Neural cell (in vitro differentiated cells): ENCODE data around the gene DALRD3. TPM values are rescaled to one million over a fixed set of nuclear protein-coding genes. Genes with fewer than 3 reads are reported as not detected.

Source experiments
- H2AFZ ChIP-seq: fragments of 200-600, 300-800 bp; sonication (generic), shearing (Covaris generic); 2 replicates; pipeline ENCODE4 v1.6.0; 2014; ENCODE audit warnings: low read depth, mild to moderate bottlenecking, antibody characterized with exemption, low read length, moderate library complexity
- H3F3A ChIP-seq: fragments of 200-600 bp; shearing (Covaris generic); 2 replicates; pipeline ENCODE4 v1.6.1; 2016; ENCODE audit warnings: mild to moderate bottlenecking, moderate library complexity, mixed read lengths, antibody characterized with exemption, low read length; ENCODE audit not compliant: insufficient read depth, poor library complexity, severe bottlenecking
- H3K27ac ChIP-seq: fragments of 200-600, 300-800 bp; sonication (generic), shearing (Covaris generic); 2 replicates; pipeline ENCODE4 v1.5.1; 2014; ENCODE audit warnings: mild to moderate bottlenecking, low read length, moderate library complexity
- H3K27me3 ChIP-seq: fragments of 300-800, 200-600 bp; sonication (generic), shearing (Covaris generic); 2 replicates; pipeline ENCODE4 v1.6.0; 2014; ENCODE audit warnings: mild to moderate bottlenecking, low read depth, low read length, moderate library complexity; ENCODE audit not compliant: insufficient read depth
- H3K36me3 ChIP-seq: fragments of 300-800, 200-600 bp; sonication (generic), shearing (Covaris generic); 2 replicates; pipeline ENCODE4 v1.5.1; 2014; ENCODE audit warnings: mild to moderate bottlenecking, antibody characterized with exemption, low read length, moderate library complexity; ENCODE audit not compliant: insufficient read depth
- H3K4me2 ChIP-seq: fragments of 300-800, 200-600 bp; sonication (generic), shearing (Covaris generic); 2 replicates; pipeline ENCODE4 v1.6.0; 2014; ENCODE audit warnings: mild to moderate bottlenecking, low read length
- H3K4me3 ChIP-seq: fragments of 300-800, 200-600 bp; sonication (generic), shearing (Covaris generic); 2 replicates; pipeline ENCODE4 v1.5.1; 2014; ENCODE audit warnings: mild to moderate bottlenecking, low read length, moderate library complexity
- H3K79me2 ChIP-seq: fragments of 200-600 bp; shearing (Covaris generic); replicated peaks from 2 replicates; pipeline ENCODE4 v1.6.0; 2014; ENCODE audit warnings: mild to moderate bottlenecking, low read length, moderate library complexity; ENCODE audit not compliant: insufficient read depth
- H3K9ac ChIP-seq: fragments of 300-800, 200-600 bp; sonication (generic), shearing (Covaris generic); 2 replicates; pipeline ENCODE4 v1.6.1; 2016; ENCODE audit warnings: mild to moderate bottlenecking, low read length, mixed read lengths
- H3K9me2 ChIP-seq: fragments of 200-600 bp; shearing (Covaris generic); 2 replicates; pipeline ENCODE4 v1.6.1; 2016; ENCODE audit warnings: mild to moderate bottlenecking, low read length, mixed read lengths; ENCODE audit not compliant: insufficient read depth
- H3K9me3 ChIP-seq: fragments of 200-600, 300-800 bp; sonication (generic), shearing (Covaris generic); 2 replicates; pipeline ENCODE4 v1.6.1; 2016; ENCODE audit warnings: mild to moderate bottlenecking, mixed run types, low read length, moderate library complexity, mixed read lengths
- H4K20me1 ChIP-seq: fragments of 200-600 bp; shearing (Covaris generic); 2 replicates; pipeline ENCODE4 v1.6.1; 2016; ENCODE audit warnings: mild to moderate bottlenecking, mixed run types; ENCODE audit not compliant: insufficient read depth
- CTCF ChIP-seq: fragments of 450-650 bp; IDR thresholded peaks from 2 replicates; pipeline ENCODE4 v1.5.1; 2014; ENCODE audit warnings: antibody characterized with exemption, mild to moderate bottlenecking, moderate library complexity; ENCODE audit not compliant: poor library complexity, severe bottlenecking
- EP300 ChIP-seq: fragments of 450-650 bp; conservative IDR thresholded peaks from 2 replicates; pipeline ENCODE4 v1.6.1; 2014; ENCODE audit warnings: antibody characterized with exemption, mild to moderate bottlenecking, moderate library complexity; ENCODE audit not compliant: poor library complexity, severe bottlenecking
- EZH2 ChIP-seq: fragments of 200-600, 300-800 bp; shearing (Covaris generic), sonication (generic); IDR thresholded peaks from 2 replicates; pipeline ENCODE4 v1.6.1; 2014; ENCODE audit warnings: antibody characterized with exemption, low read length, borderline replicate concordance, mild to moderate bottlenecking; ENCODE audit not compliant: insufficient read depth, poor library complexity, severe bottlenecking
- MXI1 ChIP-seq: fragments of 450-650 bp; conservative IDR thresholded peaks from 2 replicates; pipeline ENCODE4 v1.6.1; 2014; ENCODE audit warnings: antibody characterized with exemption, mild to moderate bottlenecking; ENCODE audit not compliant: poor library complexity, severe bottlenecking
- POLR2AphosphoS5 ChIP-seq: IDR thresholded peaks from 2 replicates; pipeline ENCODE4 v1.6.1; 2012
- RAD21 ChIP-seq: fragments of 450-650 bp; conservative IDR thresholded peaks from 2 replicates; pipeline ENCODE4 v1.6.1; 2014; ENCODE audit warnings: antibody characterized with exemption, mild to moderate bottlenecking, moderate library complexity
- REST ChIP-seq: IDR thresholded peaks from 2 replicates; pipeline ENCODE4 v1.6.1; 2012; ENCODE audit warnings: borderline replicate concordance
- SMC3 ChIP-seq: fragments of 450-650 bp; conservative IDR thresholded peaks from 2 replicates; pipeline ENCODE4 v1.6.1; 2014; ENCODE audit warnings: antibody characterized with exemption, mild to moderate bottlenecking, moderate library complexity; ENCODE audit not compliant: poor library complexity
- TAF1 ChIP-seq: IDR thresholded peaks from 2 replicates; pipeline ENCODE4 v1.6.1; 2012; ENCODE audit warnings: low read depth
- polyA plus RNA-seq: library from polyadenylated mRNA; depleted of rRNA; stranded (reverse); fragments of >200 nt; gene quantifications from 2 replicates; pipeline ENCODE4 v1.2.3, GENCODE V29; 2014

Gene DALRD3
- polyA plus RNA-seq, 1 donor from 2014 or later = 121 TPM

- H2AFZ ChIP-seq = no peak overlapping the region
- H3K79me2 ChIP-seq = peaks cover 23% of the 10 kb centered on the region
- no peak overlapping the region for H3K4me2 ChIP-seq
- H3K27ac ChIP-seq = no peak overlapping the region
- H3K27me3 ChIP-seq = no peaks in the 10 kb centered on the region
- H4K20me1 ChIP-seq = no peaks in the 10 kb centered on the region
- H3K9me3 ChIP-seq = no peaks in the 10 kb centered on the region
- H3F3A ChIP-seq = no peaks in the 10 kb centered on the region
- no peaks in the 10 kb centered on the region for H3K9me2 ChIP-seq
- H3K9ac ChIP-seq = no peak overlapping the region
- no peaks in the 10 kb centered on the region for H3K36me3 ChIP-seq
- TF ChIP-seq MXI1 (no peak), RAD21 (no peak), TAF1 (no peak), EZH2 (no peak), REST (no peak), EP300 (no peak), SMC3 (no peak), CTCF (no peak), POLR2AphosphoS5 (no peak)
- no peak overlapping the region for H3K4me3 ChIP-seq
These were observed 5.4 kb upstream of the DALRD3 start for GRCh38 chr3:49023775-49024174.

- H3F3A ChIP-seq = no peaks in the 10 kb centered on the region
- H4K20me1 ChIP-seq = no peaks in the 10 kb centered on the region
- H3K27me3 ChIP-seq = no peaks in the 10 kb centered on the region
- peak overlapping the region; percentile 44 for H3K4me2 ChIP-seq
- peak overlapping the region; percentile 100 for H3K4me3 ChIP-seq
- peak overlapping the region; percentile 97 for H3K9ac ChIP-seq
- no peaks in the 10 kb centered on the region for H3K36me3 ChIP-seq
- H3K79me2 ChIP-seq = peaks cover 18% of the 10 kb centered on the region
- H3K9me3 ChIP-seq = no peaks in the 10 kb centered on the region
- H3K27ac ChIP-seq = peak overlapping the region; percentile 94
- no peaks in the 10 kb centered on the region for H3K9me2 ChIP-seq
- H2AFZ ChIP-seq = no peak overlapping the region
- TF ChIP-seq REST (no peak), MXI1 (no peak), EP300 (no peak), EZH2 (no peak), SMC3 (no peak), CTCF (no peak), POLR2AphosphoS5 (no peak), RAD21 (no peak), TAF1 (no peak)
These were observed 4.3 kb upstream of the DALRD3 start for GRCh38 chr3:49022688-49023171.
